OCI-LY3 (cell line): Measurements from ENCODE around the gene HLA-DQA2.

Experiments
- H2AFZ ChIP-seq: fragments of 200-600, 300-600 bp; shearing (Covaris generic); 2 replicates; pipeline ENCODE4 v1.6.0; 2014; ENCODE audit warnings: antibody characterized with exemption, low read depth, low read length
- H3K27ac ChIP-seq: fragments of 200-600, 300-600 bp; sonication (generic); 2 replicates; pipeline ENCODE4 v1.5.1; 2014; ENCODE audit warnings: mild to moderate bottlenecking, low read length, moderate library complexity, mixed read lengths
- H3K27me3 ChIP-seq: fragments of 200-600, 300-600 bp; sonication (generic); 2 replicates; pipeline ENCODE4 v1.6.1; 2014; ENCODE audit warnings: low read depth, low read length, mixed read lengths
- H3K36me3 ChIP-seq: fragments of 200-600, 300-600 bp; sonication (generic); replicated peaks from 2 replicates; pipeline ENCODE3; 2014; ENCODE audit warnings: low read depth, low read length, mixed read lengths
- H3K4me1 ChIP-seq: fragments of 300-600, 200-600 bp; sonication (generic); 2 replicates; pipeline ENCODE4 v1.6.1; 2014; ENCODE audit warnings: low read length, mixed read lengths
- H3K4me2 ChIP-seq: fragments of 200-600, 300-600 bp; sonication (generic); 2 replicates; pipeline ENCODE4 v1.6.1; 2014; ENCODE audit warnings: low read length, mixed read lengths
- H3K4me3 ChIP-seq: fragments of 300-600, 200-600 bp; sonication (generic); 2 replicates; pipeline ENCODE4 v1.5.1; 2014; ENCODE audit warnings: antibody characterized with exemption, mild to moderate bottlenecking, low read length, moderate library complexity
- H3K79me2 ChIP-seq: fragments of 300-600, 200-600 bp; shearing (Covaris generic); 2 replicates; pipeline ENCODE4 v1.6.1; 2014; ENCODE audit warnings: mild to moderate bottlenecking, low read length, mixed read lengths
- H3K9ac ChIP-seq: fragments of 300-600, 200-600 bp; shearing (Covaris generic); 2 replicates; pipeline ENCODE4 v1.6.0; 2014; ENCODE audit warnings: mild to moderate bottlenecking, low read length, moderate library complexity
- H3K9me3 ChIP-seq: fragments of 200-600, 300-600 bp; shearing (Covaris generic); 2 replicates; pipeline ENCODE4 v1.6.1; 2014; ENCODE audit warnings: low read length, mixed read lengths; ENCODE audit not compliant: insufficient read depth
- H4K20me1 ChIP-seq: fragments of 200-600, 300-600 bp; sonication (generic); 2 replicates; pipeline ENCODE4 v1.6.1; 2016; ENCODE audit warnings: low read length, mixed read lengths; ENCODE audit not compliant: insufficient read depth
- EZH2phosphoT487 ChIP-seq: fragments of 200-600 bp; shearing (Covaris generic); IDR thresholded peaks from 2 replicates; pipeline ENCODE4 v1.6.1; 2018; ENCODE audit warnings: antibody characterized with exemption, mixed run types, low read depth
- TF ChIP-seq, protein P1 (sequence below): fragments of 200-600, 300-600 bp; sonication (generic); IDR thresholded peaks from 2 replicates; pipeline ENCODE4 v1.5.1; 2014; ENCODE audit warnings: antibody characterized with exemption, low read length, low read depth

HLA-DQA2 gene

DNA sequence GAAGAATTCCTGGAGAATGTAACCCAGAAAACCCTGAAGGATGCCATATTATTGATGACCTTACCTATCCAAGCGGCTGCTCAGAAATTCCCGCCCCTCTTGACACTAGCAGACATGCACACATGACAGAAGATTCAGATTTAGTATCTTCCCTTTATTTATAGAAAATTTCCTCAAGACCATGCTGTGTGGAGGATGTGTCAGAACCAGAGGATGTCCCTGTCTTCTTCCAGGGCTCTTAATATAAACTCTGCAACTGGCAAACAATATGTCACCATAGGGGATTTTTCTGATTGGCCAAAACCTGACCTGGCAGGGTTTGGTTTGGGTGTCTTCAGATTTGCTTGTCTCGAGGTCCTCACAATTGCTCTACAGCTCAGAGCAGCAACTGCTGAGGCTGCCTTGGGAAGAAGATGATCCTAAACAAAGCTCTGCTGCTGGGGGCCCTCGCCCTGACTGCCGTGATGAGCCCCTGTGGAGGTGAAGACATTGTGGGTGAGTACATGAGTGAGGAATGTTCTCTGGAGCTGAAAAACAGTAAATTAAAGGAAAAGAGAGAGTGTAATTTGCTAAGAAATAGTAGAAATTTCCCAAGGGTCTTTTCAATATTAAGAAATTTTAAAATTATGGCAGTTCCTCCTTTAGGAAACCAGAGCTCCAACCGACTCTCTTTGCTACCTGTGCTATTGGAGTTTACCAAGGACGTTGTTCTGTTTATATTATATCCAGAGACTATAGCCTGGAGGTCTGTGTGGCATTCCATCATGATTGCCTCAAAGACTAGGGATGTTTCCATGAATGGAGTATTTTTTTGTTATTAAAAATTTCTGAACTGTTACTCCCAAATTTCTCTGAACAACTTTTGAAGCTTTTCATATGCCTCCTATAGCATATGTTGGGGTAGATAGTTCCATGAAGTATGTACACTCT, at the start of gene HLA-DQA2:
HLA-DQA2 (plus strand) TSS at position 361 of the 930 bp plus-strand sequence; CDS start at position 414, 53 bp downstream.
- no peaks in the 10 kb centered on the region for H3K9me3 ChIP-seq
- H3K4me3 ChIP-seq = no peak within 1 kb of the TSS
- no peaks in the 10 kb centered on the region for H4K20me1 ChIP-seq
- H2AFZ ChIP-seq = no peak within 1 kb of the TSS
- no peaks in the 10 kb centered on the region for H3K36me3 ChIP-seq
- TF ChIP-seq EZH2phosphoT487 = no peak
- TF ChIP-seq, protein P1, sequence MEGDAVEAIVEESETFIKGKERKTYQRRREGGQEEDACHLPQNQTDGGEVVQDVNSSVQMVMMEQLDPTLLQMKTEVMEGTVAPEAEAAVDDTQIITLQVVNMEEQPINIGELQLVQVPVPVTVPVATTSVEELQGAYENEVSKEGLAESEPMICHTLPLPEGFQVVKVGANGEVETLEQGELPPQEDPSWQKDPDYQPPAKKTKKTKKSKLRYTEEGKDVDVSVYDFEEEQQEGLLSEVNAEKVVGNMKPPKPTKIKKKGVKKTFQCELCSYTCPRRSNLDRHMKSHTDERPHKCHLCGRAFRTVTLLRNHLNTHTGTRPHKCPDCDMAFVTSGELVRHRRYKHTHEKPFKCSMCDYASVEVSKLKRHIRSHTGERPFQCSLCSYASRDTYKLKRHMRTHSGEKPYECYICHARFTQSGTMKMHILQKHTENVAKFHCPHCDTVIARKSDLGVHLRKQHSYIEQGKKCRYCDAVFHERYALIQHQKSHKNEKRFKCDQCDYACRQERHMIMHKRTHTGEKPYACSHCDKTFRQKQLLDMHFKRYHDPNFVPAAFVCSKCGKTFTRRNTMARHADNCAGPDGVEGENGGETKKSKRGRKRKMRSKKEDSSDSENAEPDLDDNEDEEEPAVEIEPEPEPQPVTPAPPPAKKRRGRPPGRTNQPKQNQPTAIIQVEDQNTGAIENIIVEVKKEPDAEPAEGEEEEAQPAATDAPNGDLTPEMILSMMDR = no peak
- H3K27ac ChIP-seq = no peak within 1 kb of the TSS
- no peak within 1 kb of the TSS for H3K9ac ChIP-seq
- H3K27me3 ChIP-seq = no peaks in the 10 kb centered on the region
- H3K4me1 ChIP-seq = peaks cover 5% of the 10 kb centered on the region; the same call in 1 of the 2 replicates
- 0 out of 2 replicates have a peak, but pooled peaks cover 3% of the 10 kb centered on the region for H3K79me2 ChIP-seq
- no peak within 1 kb of the TSS for H3K4me2 ChIP-seq

DNA sequence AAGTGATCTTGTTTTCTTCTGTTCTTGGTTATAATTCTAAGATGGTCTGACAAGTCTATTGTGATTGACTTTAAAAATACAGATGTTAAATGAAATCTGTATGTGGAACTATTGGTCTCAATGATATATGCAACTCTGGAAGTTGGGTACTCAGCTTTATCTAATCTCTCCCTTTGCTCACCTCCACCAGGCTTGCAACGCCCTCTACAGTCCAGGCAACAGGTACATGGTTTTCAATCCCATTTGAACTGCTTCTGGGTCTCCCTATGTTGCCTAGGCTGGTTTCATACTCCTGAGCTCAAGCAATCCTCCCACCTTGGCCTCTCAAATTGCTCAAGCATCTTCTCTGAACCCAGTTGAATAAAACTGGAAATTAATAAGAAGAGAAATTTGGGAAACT, 49.2 kb upstream of the HLA-DQA2 start:
- TF ChIP-seq, protein P1 = peak; percentile 77
- TF ChIP-seq EZH2phosphoT487 = no peak
- Histone ChIP-seq H3K9me3 (no peaks in the 10 kb centered on the region), H3K36me3 (no peaks in the 10 kb centered on the region), H3K79me2 (no peaks in the 10 kb centered on the region), H2AFZ (no peak overlapping the region), H3K4me1 (peaks cover 48% of the 10 kb centered on the region), H3K9ac (0 out of 2 replicates have a peak overlapping the region, but pooled peaks have one; percentile 22), H3K4me2 (peak overlapping the region; percentile 38; the same call in 1 of the 2 replicates), H3K27me3 (no peaks in the 10 kb centered on the region), H4K20me1 (no peaks in the 10 kb centered on the region), H3K4me3 (no peak overlapping the region), H3K27ac (peak overlapping the region; percentile 73)

DNA sequence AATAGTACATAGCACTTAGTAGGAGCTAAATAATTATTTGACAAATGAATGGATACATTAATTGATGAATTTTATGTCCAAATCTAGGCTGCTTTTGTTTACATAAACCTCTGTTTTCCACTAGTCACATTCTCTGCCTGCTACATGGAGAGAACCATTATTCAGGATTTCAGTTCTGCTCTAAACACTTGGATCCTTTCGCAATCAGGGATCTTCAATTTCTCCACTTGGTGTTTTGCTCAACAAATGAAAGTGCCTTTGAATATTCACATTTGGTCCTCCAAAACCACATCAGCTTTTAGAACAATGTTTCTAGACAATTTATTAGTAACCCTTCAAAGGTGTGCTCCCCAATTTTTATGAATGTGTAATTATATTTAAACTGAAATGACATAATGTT, 44.2 kb upstream of the HLA-DQA2 start:
- Histone ChIP-seq H3K27me3 (peaks cover 2% of the 10 kb centered on the region; the same call in 1 of the 2 replicates), H3K4me1 (peaks cover 17% of the 10 kb centered on the region), H3K9me3 (no peaks in the 10 kb centered on the region), H3K4me3 (no peak overlapping the region), H3K4me2 (no peak overlapping the region), H3K27ac (no peak overlapping the region), H3K79me2 (no peaks in the 10 kb centered on the region), H3K9ac (no peak overlapping the region), H2AFZ (no peak overlapping the region), H4K20me1 (no peaks in the 10 kb centered on the region), H3K36me3 (no peaks in the 10 kb centered on the region)
- TF ChIP-seq EZH2phosphoT487 = no peak
- TF ChIP-seq, protein P1 = no peak

DNA sequence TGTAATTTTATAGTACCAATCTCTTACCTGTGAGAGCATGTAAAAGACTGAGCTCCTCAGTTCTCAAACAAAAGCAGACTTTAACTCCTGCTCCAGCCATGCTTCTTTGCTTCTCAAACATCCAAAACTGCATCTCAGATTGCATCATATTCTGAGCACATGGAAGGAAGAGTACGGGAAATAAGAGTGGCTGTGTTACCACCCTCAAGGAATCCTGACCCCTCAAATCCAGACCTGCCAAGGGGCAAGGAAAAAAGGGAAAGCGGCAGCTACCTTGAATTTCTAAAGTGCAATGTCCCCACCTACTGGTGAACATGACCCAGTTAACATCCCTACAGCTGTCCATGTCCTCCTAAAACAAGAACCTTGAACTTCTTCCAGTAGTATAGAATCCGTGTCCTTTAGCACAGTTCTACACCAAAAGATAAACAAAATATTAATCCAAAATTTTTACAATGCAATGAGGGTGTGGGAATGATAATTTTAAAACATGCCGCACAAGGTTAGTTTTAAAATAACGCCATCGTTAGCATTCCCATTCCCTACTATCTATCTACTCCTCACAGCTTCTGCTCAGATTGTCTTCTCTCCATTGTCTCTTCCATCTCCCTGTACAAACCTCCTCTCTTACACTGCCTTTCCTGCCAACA, 40.7 kb upstream of the HLA-DQA2 start:
- peaks cover 2% of the 10 kb centered on the region; the same call in 1 of the 2 replicates for H3K27me3 ChIP-seq
- peaks cover 19% of the 10 kb centered on the region for H3K4me1 ChIP-seq
- H3K27ac ChIP-seq = no peak overlapping the region
- H4K20me1 ChIP-seq = no peaks in the 10 kb centered on the region
- H2AFZ ChIP-seq = peak overlapping the region; percentile 72; the same call in 1 of the 2 replicates
- TF ChIP-seq, protein P1 = peak; percentile 83
- no peak for TF ChIP-seq EZH2phosphoT487
- no peaks in the 10 kb centered on the region for H3K36me3 ChIP-seq
- no peaks in the 10 kb centered on the region for H3K9me3 ChIP-seq
- peak overlapping the region; percentile 69 for H3K4me3 ChIP-seq
- H3K79me2 ChIP-seq = no peaks in the 10 kb centered on the region
- H3K9ac ChIP-seq = no peak overlapping the region
- peak overlapping the region; percentile 79 for H3K4me2 ChIP-seq
